ENCODE measurements around the gene SGPP1. TPM values are rescaled to one million over a fixed set of nuclear protein-coding genes. Genes with fewer than 3 reads are reported as not detected.

Gene SGPP1
- total RNA-seq, 1 experiment from 2014 or later = 5.5 TPM

DNA sequence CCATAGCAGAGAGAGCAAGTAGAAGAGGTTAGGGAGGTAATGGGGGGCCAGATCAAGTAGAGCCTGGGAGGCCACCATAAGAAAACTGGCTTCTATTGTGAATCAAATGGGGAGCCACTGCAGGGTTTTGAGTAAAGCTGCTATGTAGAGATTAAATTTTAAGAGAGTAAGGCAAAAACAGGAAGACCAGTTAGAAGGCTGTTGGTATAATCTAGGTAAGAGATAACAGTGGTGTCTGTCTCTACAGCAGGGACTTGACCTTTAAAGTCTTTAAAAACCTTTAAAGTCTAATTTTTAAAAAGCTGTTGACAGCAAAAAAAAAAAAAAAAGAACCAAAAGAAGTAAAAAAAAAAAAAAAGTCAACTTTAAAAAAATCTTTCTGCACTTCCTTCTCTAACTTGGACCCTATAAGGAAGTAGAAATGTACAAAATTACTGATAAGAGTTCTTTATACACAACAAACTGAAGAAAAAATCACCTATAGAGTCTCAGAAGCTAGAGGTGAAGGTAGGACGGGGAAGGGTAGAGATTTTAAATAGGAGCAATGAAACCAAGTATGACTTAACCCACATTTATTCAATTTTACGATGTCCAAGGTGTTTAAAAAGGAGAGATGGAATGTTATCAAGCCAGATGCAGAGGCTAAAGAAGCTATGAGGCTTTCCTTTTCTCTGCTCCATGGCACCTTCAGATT, 26.1 kb downstream of the SGPP1 start:
- Histone ChIP-seq H2BK120ac (ENCODE audit: low read depth, low read length, poor library complexity, severe bottlenecking) (no peak overlapping the region), H4K8ac (replicated peaks; ENCODE audit: insufficient read length, low read depth, low read length) (no peak overlapping the region), H3K79me2 (ENCODE audit: insufficient read depth, low read length) (no peaks in the 10 kb centered on the region), H2BK15ac (ENCODE audit: low read depth, low read length) (no peak overlapping the region), H3K14ac (ENCODE audit: insufficient read depth, low read length) (no peak overlapping the region), H2BK5ac (ENCODE audit: insufficient read length, low read length) (no peak overlapping the region), H4K91ac (ENCODE audit: insufficient read length, low read depth, low read length) (no peak overlapping the region), H3K4me2 (ENCODE audit: insufficient read depth, insufficient read length, low read length) (no peak overlapping the region), H3K27me3 (ENCODE audit: insufficient read depth, low read length) (no peaks in the 10 kb centered on the region), H3K4ac (ENCODE audit: low read depth, low read length) (no peak overlapping the region), H3K4me1 (ENCODE audit: insufficient read depth, low read length) (no peaks in the 10 kb centered on the region), H2AFZ (ENCODE audit: low read length) (no peak overlapping the region), H3K23me2 (ENCODE audit: insufficient read length, low read depth, low read length, poor library complexity, severe bottlenecking) (no peaks in the 10 kb centered on the region), H3K56ac (ENCODE audit: insufficient read length, low read depth, low read length) (no peak overlapping the region), H2AK5ac (ENCODE audit: insufficient read length, low read length) (no peak overlapping the region), H3K23ac (ENCODE audit: insufficient read length, low read depth, low read length) (no peak overlapping the region), H3K79me1 (ENCODE audit: insufficient read depth, low read depth, low read length, poor library complexity, severe bottlenecking) (no peaks in the 10 kb centered on the region), H4K20me1 (ENCODE audit: control insufficient read depth, insufficient read depth, insufficient read length) (no peaks in the 10 kb centered on the region), H2BK20ac (ENCODE audit: low read depth, low read length, poor library complexity, severe bottlenecking) (no peak overlapping the region), H3K9ac (ENCODE audit: extremely low read depth, insufficient read length, low read length) (no peak overlapping the region), H3K27ac (ENCODE audit: insufficient read length, low read depth, low read length) (no peak overlapping the region), H3T11ph (ENCODE audit: low read length) (no peak overlapping the region), H4K5ac (ENCODE audit: insufficient read length, low read depth, low read length) (no peak overlapping the region), H3K9me3 (ENCODE audit: control insufficient read depth, low read depth, low read length) (no peaks in the 10 kb centered on the region), H3K18ac (ENCODE audit: insufficient read length, low read depth, low read length) (no peak overlapping the region), H2BK12ac (ENCODE audit: insufficient read length, low read depth, low read length) (no peak overlapping the region)
- no CpG with 5 or more reads among the region's 2 CpGs for WGBS (ENCODE audit: extremely low coverage, insufficient read length, low lambda C conversion rate)
- H3K27me3 Mint-ChIP-seq (ENCODE audit: low read depth) = no peaks in the 10 kb centered on the region
- no peak overlapping the region for H3K4me3 Mint-ChIP-seq
- peaks cover 4% of the 10 kb centered on the region in 2 experiments for H3K4me1 Mint-ChIP-seq
- no peaks in the 10 kb centered on the region; a peak in 1 of 7 replicates for H3K36me3 Mint-ChIP-seq (ENCODE audit: insufficient read depth in 1 of 3, low read depth in 3 of 3)
- peak overlapping the region in 1 of 3 experiments; percentile 37; a peak in 1 of 7 replicates for H3K27ac Mint-ChIP-seq
- no peak for DNase-seq
- no peaks in the 10 kb centered on the region for H3K9me3 Mint-ChIP-seq
- TF ChIP-seq, protein P1, sequence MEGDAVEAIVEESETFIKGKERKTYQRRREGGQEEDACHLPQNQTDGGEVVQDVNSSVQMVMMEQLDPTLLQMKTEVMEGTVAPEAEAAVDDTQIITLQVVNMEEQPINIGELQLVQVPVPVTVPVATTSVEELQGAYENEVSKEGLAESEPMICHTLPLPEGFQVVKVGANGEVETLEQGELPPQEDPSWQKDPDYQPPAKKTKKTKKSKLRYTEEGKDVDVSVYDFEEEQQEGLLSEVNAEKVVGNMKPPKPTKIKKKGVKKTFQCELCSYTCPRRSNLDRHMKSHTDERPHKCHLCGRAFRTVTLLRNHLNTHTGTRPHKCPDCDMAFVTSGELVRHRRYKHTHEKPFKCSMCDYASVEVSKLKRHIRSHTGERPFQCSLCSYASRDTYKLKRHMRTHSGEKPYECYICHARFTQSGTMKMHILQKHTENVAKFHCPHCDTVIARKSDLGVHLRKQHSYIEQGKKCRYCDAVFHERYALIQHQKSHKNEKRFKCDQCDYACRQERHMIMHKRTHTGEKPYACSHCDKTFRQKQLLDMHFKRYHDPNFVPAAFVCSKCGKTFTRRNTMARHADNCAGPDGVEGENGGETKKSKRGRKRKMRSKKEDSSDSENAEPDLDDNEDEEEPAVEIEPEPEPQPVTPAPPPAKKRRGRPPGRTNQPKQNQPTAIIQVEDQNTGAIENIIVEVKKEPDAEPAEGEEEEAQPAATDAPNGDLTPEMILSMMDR (conservative IDR thresholded peaks at IDR 0.05) = no peak

Data from H9 (cell line).